AG04450 (cell line): Measurements from ENCODE around the gene CFL1. TPM values are rescaled to one million over a fixed set of nuclear protein-coding genes. Genes with fewer than 3 reads are reported as not detected.
A peak's percentile ranks its signal among the peaks of the same experiment; 100 is the strongest.

Experiments
- CTCF ChIA-PET: fragments of 300-600, 350-600 bp; formaldehyde crosslinking; extraction: SDS; loops from one replicate; lab custom pipeline; 2022; ENCODE audit warnings: antibody characterized with exemption, inconsistent platforms; lab: Charles Lee
- POLR2A ChIA-PET: fragments of 350-600 bp; formaldehyde crosslinking; extraction: SDS; loops from one replicate; lab custom pipeline; 2021; ENCODE audit warnings: antibody characterized with exemption, inconsistent platforms; lab: Yijun Ruan, JAX
- DNase-seq: peaks from one replicate; pipeline ENCODE4 v3.0.0-alpha.2; 2011; ENCODE audit warnings: low read depth, low spot score
- H3K27ac ChIP-seq: one replicate; pipeline ENCODE4 v1.5.1; 2012; ENCODE audit warnings: low read depth, low read length, control low read depth
- H3K27me3 ChIP-seq: one replicate; pipeline ENCODE4 v1.6.0; 2012; ENCODE audit warnings: low read length; ENCODE audit not compliant: control insufficient read depth, insufficient read depth
- H3K4me3 ChIP-seq: 2 replicates; pipeline ENCODE4 v1.5.1; 2011; ENCODE audit warnings: mild to moderate bottlenecking, low read depth, low read length, control low read depth
- H3K9me3 ChIP-seq: 2 replicates; pipeline ENCODE4 v1.5.1; 2012; ENCODE audit warnings: low read length; ENCODE audit not compliant: control insufficient read depth, insufficient read depth
- CTCF ChIP-seq: IDR thresholded peaks from 2 replicates; pipeline ENCODE4 v1.5.1; 2011; ENCODE audit warnings: low read depth, low read length, control low read depth, inconsistent platforms
- polyA plus RNA-seq: library from polyadenylated mRNA; depleted of rRNA; stranded (reverse); fragments of >200 nt; gene quantifications from 2 replicates; pipeline ENCODE4 v1.2.3, GENCODE V29; 2011

CFL1 gene
- polyA plus RNA-seq, 1 experiment, result 1,553 TPM

- ChIA-PET CTCF (no interaction called here), POLR2A (interaction anchor here (0.5 kb wide), 1 partner anchor 23 kb away, joined by 4 read pairs; the partner anchor contains the start of gene FIBP)
- Histone ChIP-seq H3K27ac (peak overlapping the region; percentile 31), H3K9me3 (no peaks in the 10 kb centered on the region; the same call in 1 of the 2 replicates), H3K27me3 (no peaks in the 10 kb centered on the region), H3K4me3 (no peak overlapping the region)
- no peak for TF ChIP-seq CTCF
- DNase-seq, result no peak
Measured at GRCh38 chr11:65864706-65865471, 6.9 kb upstream of the CFL1 start.

DNA sequence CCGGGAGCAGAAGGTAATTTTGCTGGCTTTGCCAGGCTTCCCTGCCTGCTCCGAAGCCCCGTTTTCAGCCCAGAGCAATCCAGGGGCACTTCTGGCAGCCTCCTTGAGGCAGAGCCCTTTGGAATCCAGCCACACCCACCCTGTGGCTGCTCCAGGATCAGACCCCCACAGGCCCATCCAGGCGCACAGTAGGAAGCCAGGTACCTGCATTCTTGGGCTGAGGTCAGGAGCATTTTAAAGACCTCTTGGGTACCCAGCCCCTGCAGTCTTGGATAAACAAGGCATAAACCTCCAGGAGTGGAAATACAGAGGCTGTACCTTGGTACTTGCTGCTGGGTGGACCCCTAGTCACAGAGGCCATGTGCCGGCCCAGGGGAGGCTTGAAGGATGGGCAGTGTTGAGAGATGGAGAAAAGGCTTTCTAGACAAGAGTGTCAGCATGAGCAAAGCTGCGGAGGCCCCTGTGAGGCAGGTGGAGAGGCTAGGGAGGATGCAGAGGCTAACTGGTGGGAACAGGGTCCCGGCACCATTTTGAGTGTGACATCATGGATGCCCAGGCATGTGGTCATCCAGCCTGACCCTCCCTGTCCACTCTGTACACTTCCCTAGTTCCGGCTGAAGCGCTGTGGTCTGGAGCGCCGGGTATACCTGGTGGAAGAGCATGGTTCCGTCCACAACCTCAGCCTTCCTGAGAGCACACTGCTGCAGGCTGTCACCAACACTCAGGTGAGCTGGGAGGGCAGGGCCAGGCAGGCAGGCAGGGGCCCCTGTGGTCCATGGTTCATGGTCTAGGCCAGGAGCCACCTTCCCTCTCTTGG, 6.1 kb upstream of the CFL1 start:
- H3K27ac ChIP-seq, result no peak overlapping the region
- H3K27me3 ChIP-seq, result no peaks in the 10 kb centered on the region
- H3K4me3 ChIP-seq, result no peak overlapping the region
- no peaks in the 10 kb centered on the region; the same call in 1 of the 2 replicates for H3K9me3 ChIP-seq
- POLR2A ChIA-PET, result interaction anchor here (0.5 to 1.5 kb wide), 3 partner anchors 8 to 152 kb away, joined by 3 to 8 read pairs (median 4); partner anchors contain the start of gene FIBP
- no peak for TF ChIP-seq CTCF
- DNase-seq, result no peak
- CTCF ChIA-PET, result no interaction called here

- CTCF ChIA-PET, result no interaction called here
- Histone ChIP-seq H3K4me3 (no peak overlapping the region), H3K27ac (peak overlapping the region; percentile 39), H3K27me3 (no peaks in the 10 kb centered on the region), H3K9me3 (no peaks in the 10 kb centered on the region; the same call in 1 of the 2 replicates)
- TF ChIP-seq CTCF, result no peak
- no peak for DNase-seq
- POLR2A ChIA-PET, result interaction anchor here (0.6 to 1.5 kb wide), 2 partner anchors 8 to 152 kb away, joined by 3 to 8 read pairs; no protein-coding TSS in a partner anchor
Measured at GRCh38 chr11:65862941-65863888, 5.2 kb upstream of the CFL1 start.

GRCh38 chr11:65862191-65862735, 4.3 kb upstream of the CFL1 start:
- no peaks in the 10 kb centered on the region for H3K27me3 ChIP-seq
- ChIA-PET POLR2A (interaction anchor here (1.5 kb wide), 1 partner anchor 9 kb away, joined by 8 read pairs; no protein-coding TSS in a partner anchor), CTCF (interaction anchor here (0.6 kb wide), 1 partner anchor 26 kb away, joined by 4 read pairs; the partner anchor contains the start of gene FIBP)
- no peak for TF ChIP-seq CTCF
- no peaks in the 10 kb centered on the region; the same call in 1 of the 2 replicates for H3K9me3 ChIP-seq
- DNase-seq, result no peak
- no peak overlapping the region for H3K27ac ChIP-seq
- peak overlapping the region; percentile 93 for H3K4me3 ChIP-seq
